ENCODE data around the gene HARS1. TPM values are rescaled to one million over a fixed set of nuclear protein-coding genes. Genes with fewer than 3 reads are reported as not detected.

HARS1 gene
- polyA plus RNA-seq, 1 donor (not counting 4 experiments of a cell fraction or from before 2014, with no cell fraction given): 87.8 TPM

- DNase-seq (ENCODE audit: low read depth, low spot score) (no peak), FAIRE-seq (no peak)
- H3K4me3 ChIP-seq (ENCODE audit: control insufficient read depth in 2 of 3, extremely low read depth in 1 of 3, insufficient read depth in 2 of 3, low read depth in 1 of 3, low read length in 3 of 3): no peak overlapping the region
- H3K36me3 ChIP-seq (ENCODE audit: control insufficient read depth in 2 of 2, extremely low read depth in 1 of 2, insufficient read depth in 2 of 2, low read length in 2 of 2): peaks cover 28 to 38% of the 10 kb centered on the region in 2 experiments
- H3K4me2 ChIP-seq (ENCODE audit: control insufficient read depth, extremely low read depth, insufficient read depth, low read depth, low read length): no peak overlapping the region
- TF ChIP-seq EZH2 (IDR thresholded peaks at IDR 0.05; ENCODE audit: low read length) (no peak), CTCF (optimal IDR thresholded peaks at IDR 0.05 in 1 of 3, IDR thresholded peaks at IDR 0.05 in 1 of 3, conservative IDR thresholded peaks at IDR 0.05 in 1 of 3; ENCODE audit: extremely low read depth in 1 of 3, insufficient read depth in 2 of 3, low read length in 3 of 3) (no peak)
- H2AFZ ChIP-seq (ENCODE audit: control insufficient read depth, low read length): no peak overlapping the region
- H4K20me1 ChIP-seq (ENCODE audit: control insufficient read depth, extremely low read depth, insufficient read depth, low read length): no peaks in the 10 kb centered on the region
- no peak overlapping the region for H3K9ac ChIP-seq (ENCODE audit: control insufficient read depth, extremely low read depth, insufficient read depth, low read length)
- dilution Hi-C loops (cut with MboI; ENCODE audit: extremely low pct_ligation_motif_present, low sequenced_read_pairs): no loop called here
- H3K9me3 ChIP-seq (ENCODE audit: control insufficient read depth, low read depth, low read length): no peaks in the 10 kb centered on the region
- H3K9me1 ChIP-seq (ENCODE audit: control insufficient read depth, extremely low read depth, insufficient read depth, low read length): no peaks in the 10 kb centered on the region
- no peaks in the 10 kb centered on the region for H3K79me2 ChIP-seq (ENCODE audit: control insufficient read depth, insufficient read depth, low read length)
- H3K27me3 ChIP-seq (ENCODE audit: control insufficient read depth, extremely low read depth, insufficient read depth, low read length): no peaks in the 10 kb centered on the region
- no peak overlapping the region for H3K27ac ChIP-seq (ENCODE audit: control insufficient read depth, insufficient read depth, low read length)
- no peaks in the 10 kb centered on the region for H3K4me1 ChIP-seq (ENCODE audit: control insufficient read depth, extremely low read depth, insufficient read depth, low read length)
Measured at GRCh38 chr5:140658870-140659269, 32.3 kb downstream of the HARS1 start.

DNA sequence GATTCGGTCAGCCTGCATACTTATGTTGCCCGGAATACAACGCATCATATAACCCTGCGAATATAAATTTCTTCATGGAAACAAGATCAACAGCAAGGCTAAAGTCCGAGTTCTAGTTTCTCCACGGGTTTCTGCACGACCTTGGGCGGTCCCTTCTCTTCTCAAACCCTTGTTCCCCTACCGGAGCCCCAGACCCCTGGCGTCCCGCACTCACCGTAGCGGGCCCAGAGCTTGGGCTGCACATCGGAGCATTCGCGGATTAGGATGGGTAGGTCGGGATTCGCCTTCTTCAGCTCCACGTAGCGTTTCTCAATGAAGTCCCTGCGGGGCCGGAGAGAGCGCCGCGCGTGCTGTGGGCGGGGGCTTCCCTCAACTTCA lies 44.1 kb downstream of the HARS1 start:
- no peaks in the 10 kb centered on the region for H3K9me3 ChIP-seq (ENCODE audit: control insufficient read depth, low read depth, low read length)
- H3K36me3 ChIP-seq (ENCODE audit: control insufficient read depth in 2 of 2, extremely low read depth in 1 of 2, insufficient read depth in 2 of 2, low read length in 2 of 2): peaks cover 13 to 22% of the 10 kb centered on the region in 2 experiments
- peak overlapping the region; percentile 83 for H3K9ac ChIP-seq (ENCODE audit: control insufficient read depth, extremely low read depth, insufficient read depth, low read length)
- H3K4me3 ChIP-seq (ENCODE audit: control insufficient read depth in 2 of 3, extremely low read depth in 1 of 3, insufficient read depth in 2 of 3, low read depth in 1 of 3, low read length in 3 of 3): peak overlapping the region; percentile 70 to 97 (median 75)
- H3K9me1 ChIP-seq (ENCODE audit: control insufficient read depth, extremely low read depth, insufficient read depth, low read length): no peaks in the 10 kb centered on the region
- no peak for DNase-seq (ENCODE audit: low read depth, low spot score)
- H3K27ac ChIP-seq (ENCODE audit: control insufficient read depth, insufficient read depth, low read length): peak overlapping the region; percentile 77
- TF ChIP-seq CTCF (optimal IDR thresholded peaks at IDR 0.05 in 1 of 3, IDR thresholded peaks at IDR 0.05 in 1 of 3, conservative IDR thresholded peaks at IDR 0.05 in 1 of 3; ENCODE audit: extremely low read depth in 1 of 3, insufficient read depth in 2 of 3, low read length in 3 of 3) (no peak), EZH2 (IDR thresholded peaks at IDR 0.05; ENCODE audit: low read length) (no peak)
- peaks cover 8% of the 10 kb centered on the region for H3K4me1 ChIP-seq (ENCODE audit: control insufficient read depth, extremely low read depth, insufficient read depth, low read length)
- no peaks in the 10 kb centered on the region for H4K20me1 ChIP-seq (ENCODE audit: control insufficient read depth, extremely low read depth, insufficient read depth, low read length)
- H3K27me3 ChIP-seq (ENCODE audit: control insufficient read depth, extremely low read depth, insufficient read depth, low read length): no peaks in the 10 kb centered on the region
- dilution Hi-C loops (cut with MboI; ENCODE audit: extremely low pct_ligation_motif_present, low sequenced_read_pairs): no loop called here
- H3K79me2 ChIP-seq (ENCODE audit: control insufficient read depth, insufficient read depth, low read length): peaks cover 33% of the 10 kb centered on the region
- no peak for FAIRE-seq
- H2AFZ ChIP-seq (ENCODE audit: control insufficient read depth, low read length): peak overlapping the region; percentile 80
- peak overlapping the region; percentile 99 for H3K4me2 ChIP-seq (ENCODE audit: control insufficient read depth, extremely low read depth, insufficient read depth, low read depth, low read length)

Data from keratinocyte (primary cell).